Activated CD4-positive, alpha-beta T cell treated with anti-CD3 and anti-CD28 coated beads, Interleukin-2, amount 50 U/mL, for 24 hours (primary cell): ENCODE data around the gene MYBPC1.

Experiments used
- DNase-seq, 2 donors: peaks; one replicate each; pipeline ENCODE4 v3.0.0-alpha.2; 2020; ENCODE audit warnings: low read depth in 1 of 2, low spot score in 1 of 2

The MYBPC1 gene

GRCh38 chr12:101690544-101691098 lies 95.8 kb downstream of the MYBPC1 start:
- no peak for DNase-seq

GRCh38 chr12:101691503-101692096 lies 96.8 kb downstream of the MYBPC1 start:
- no peak for DNase-seq

- DNase-seq: no peak
These were observed 99.6 kb downstream of the MYBPC1 start for GRCh38 chr12:101694297-101694848.

GRCh38 chr12:101694986-101695385 lies 100.2 kb downstream of the MYBPC1 start:
- DNase-seq: no peak

GRCh38 chr12:101695706-101696105 lies 100.9 kb downstream of the MYBPC1 start:
- DNase-seq: no peak

GRCh38 chr12:101696251-101697196 lies 101.8 kb downstream of the MYBPC1 start:
- DNase-seq: no peak

GRCh38 chr12:101697197-101697929 lies 102.6 kb downstream of the MYBPC1 start, which contains the start of gene CHPT1:
TSS of gene CHPT1 (plus strand) at chr12:101697640. CDS start at chr12:101697862, 222 bp downstream.
- DNase-seq: peak; percentile 22 to 26

GRCh38 chr12:101697930-101698799 lies 103.4 kb downstream of the MYBPC1 start:
- DNase-seq: no peak

- DNase-seq: no peak
These were observed 104.1 kb downstream of the MYBPC1 start for GRCh38 chr12:101698800-101699347.

- no peak for DNase-seq
These were observed 105.6 kb downstream of the MYBPC1 start for GRCh38 chr12:101700299-101700820.

- DNase-seq: no peak
These were observed 108.7 kb downstream of the MYBPC1 start for GRCh38 chr12:101703487-101703886.

GRCh38 chr12:101706403-101706802 lies 111.6 kb downstream of the MYBPC1 start:
- no peak for DNase-seq

- DNase-seq: no peak
These were observed 112.5 kb downstream of the MYBPC1 start for GRCh38 chr12:101707131-101707782.

- no peak for DNase-seq
These were observed 115.5 kb downstream of the MYBPC1 start for GRCh38 chr12:101710288-101710687.

- DNase-seq: no peak
These were observed 118.4 kb downstream of the MYBPC1 start for GRCh38 chr12:101713059-101713682.

GRCh38 chr12:101713930-101714329 lies 119.2 kb downstream of the MYBPC1 start:
- no peak for DNase-seq

GRCh38 chr12:101714877-101715444 lies 120.2 kb downstream of the MYBPC1 start:
- DNase-seq: no peak

- no peak for DNase-seq
These were observed 124.8 kb downstream of the MYBPC1 start for GRCh38 chr12:101719566-101719965.
